AG20443 (cell line): ENCODE measurements around the gene BST2.

Source experiments
- DNase-seq: peaks from one replicate; pipeline ENCODE4 v3.0.0; 2012; ENCODE audit warnings: low spot score, mixed read lengths

The BST2 gene

GRCh38 chr19:17419621-17420474 lies 14.4 kb upstream of the BST2 start, which contains the start of gene MVB12A:
Gene MVB12A, plus strand, starts transcription at chr19:17420047. Its CDS starts 89 bp downstream, at chr19:17420136.
- DNase-seq, result peak; percentile 100

DNA sequence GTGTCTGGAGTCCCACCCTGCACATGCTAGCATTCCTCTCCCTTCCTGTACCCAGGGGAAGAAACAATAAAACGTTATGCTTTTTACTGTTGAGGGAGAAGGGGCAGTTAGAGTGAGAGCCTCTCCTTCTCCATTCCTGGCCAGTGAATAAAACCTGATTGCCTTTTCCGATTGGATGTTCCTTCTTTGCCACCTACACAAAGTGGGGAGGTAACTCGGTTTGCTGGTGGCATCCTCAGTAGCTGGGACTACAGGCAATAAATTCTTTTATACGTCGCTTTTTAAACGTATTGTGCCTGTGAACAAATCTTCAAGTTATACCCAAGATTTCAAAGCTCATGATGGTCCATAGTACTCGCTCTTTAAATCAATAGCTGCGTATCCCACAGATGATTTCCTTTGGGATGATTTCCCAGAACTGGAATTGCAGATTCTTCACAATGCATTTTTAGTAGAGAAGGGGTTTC lies 13.8 kb upstream of the BST2 start:
- peak; percentile 3 for DNase-seq

DNA sequence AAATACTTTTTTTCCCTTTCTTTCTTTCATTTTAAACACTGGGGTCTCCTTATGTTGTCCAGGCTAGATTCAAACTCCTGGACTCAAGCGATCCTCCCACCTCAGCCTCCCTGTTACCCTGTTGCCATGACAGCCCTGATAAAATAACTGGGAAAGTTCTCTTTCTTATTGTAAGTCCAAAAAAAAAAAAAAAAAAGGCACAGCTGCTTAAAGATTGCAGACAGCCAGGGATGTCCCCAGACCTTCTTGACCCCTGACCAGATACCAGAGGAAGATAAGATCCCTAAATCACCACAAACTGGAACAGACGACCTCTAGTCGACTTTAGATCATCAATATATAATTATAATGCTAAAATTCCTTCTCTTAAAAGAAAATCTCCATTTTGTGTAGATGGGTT lies 13.3 kb upstream of the BST2 start:
- DNase-seq, result no peak

DNA sequence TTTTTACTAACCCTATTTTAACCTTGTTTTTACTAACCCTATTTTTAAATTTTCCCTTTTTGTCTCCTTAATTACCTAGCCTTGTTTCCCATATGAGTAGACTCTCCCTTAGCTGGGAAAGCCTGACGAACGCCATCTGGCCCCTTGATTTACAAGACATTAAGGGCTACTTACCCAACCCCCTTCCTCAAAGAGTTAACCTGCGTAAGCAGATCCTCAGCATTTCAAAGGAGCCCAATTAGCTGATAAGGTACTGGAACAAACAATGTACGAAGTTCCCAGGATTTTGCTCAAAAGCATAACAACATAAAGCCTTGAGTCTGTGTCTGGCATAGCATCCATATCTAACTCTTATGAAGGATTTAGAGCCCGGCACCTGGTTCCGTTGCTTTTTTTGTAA lies 9.7 kb upstream of the BST2 start:
- no peak for DNase-seq

- DNase-seq, result no peak
Observed at GRCh38 chr19:17414097-17414496, 8.7 kb upstream of the BST2 start.

GRCh38 chr19:17411801-17412200 lies 6.4 kb upstream of the BST2 start:
- no peak for DNase-seq

DNA sequence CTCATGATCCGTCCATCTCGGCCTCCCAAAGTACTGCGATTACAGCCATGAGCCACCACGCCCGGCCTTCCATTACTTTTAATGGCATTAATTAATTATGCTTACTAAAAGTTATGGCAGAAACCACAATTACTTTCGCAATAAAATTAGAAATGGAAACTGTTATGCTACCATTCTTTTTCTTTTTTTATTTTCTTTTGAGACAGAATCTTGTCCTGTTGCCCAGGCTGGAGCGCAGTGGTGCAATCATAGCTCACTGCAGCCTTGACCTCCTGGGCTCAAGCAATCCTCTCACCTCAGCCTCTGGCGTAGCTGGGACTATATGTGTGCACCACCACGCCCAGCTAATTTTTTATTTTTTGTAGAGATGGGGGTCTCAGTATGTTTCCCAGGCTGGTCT lies 4.6 kb upstream of the BST2 start:
- DNase-seq, result no peak

GRCh38 chr19:17406887-17407196 lies 1.4 kb upstream of the BST2 start:
- no peak for DNase-seq

- DNase-seq, result no peak
Observed at GRCh38 chr19:17406046-17406886, 836 bp upstream of the BST2 start.

- no peak for DNase-seq
Observed at GRCh38 chr19:17404621-17405249, 695 bp downstream of the BST2 start.

DNA sequence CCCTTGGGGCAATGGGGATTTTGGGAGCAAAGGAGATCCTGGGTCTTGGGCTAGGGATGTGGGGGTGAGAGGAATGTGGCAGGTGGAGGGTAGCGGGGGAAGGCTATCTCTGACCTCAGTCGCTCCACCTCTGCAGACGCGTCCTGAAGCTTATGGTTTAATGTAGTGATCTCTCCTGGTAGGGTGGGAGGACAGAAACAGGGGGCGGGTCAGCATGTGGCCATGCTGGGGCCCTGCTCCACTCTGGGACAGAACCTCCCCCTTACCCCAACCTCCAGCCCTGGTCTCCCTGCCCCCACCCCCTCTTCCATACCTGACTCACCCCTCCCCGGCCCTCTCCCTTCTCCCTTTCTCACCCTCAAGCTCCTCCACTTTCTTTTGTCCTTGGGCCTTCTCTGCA lies 1.4 kb downstream of the BST2 start:
- no peak for DNase-seq

GRCh38 chr19:17402982-17403855 lies 2.2 kb downstream of the BST2 start:
- DNase-seq, result peak; percentile 76

DNA sequence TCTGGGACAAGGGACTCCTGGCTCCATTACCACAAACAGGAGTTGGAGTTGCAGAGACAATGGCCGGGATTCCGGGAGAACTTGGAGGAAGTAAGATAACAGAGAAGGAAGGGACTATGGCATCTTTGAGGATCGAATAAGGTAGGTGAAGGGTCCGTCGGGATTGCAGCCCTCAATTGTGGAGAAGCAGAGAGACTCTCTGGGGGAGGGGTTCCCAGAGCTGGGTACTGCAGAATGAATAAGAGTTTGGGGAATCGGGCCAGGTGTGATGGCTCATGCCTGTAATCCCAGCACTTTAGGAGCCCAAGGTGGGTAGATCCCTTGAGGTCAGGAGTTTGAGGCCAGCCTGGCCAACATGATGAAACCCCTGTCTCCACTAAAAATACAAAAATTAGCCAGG lies 3.8 kb downstream of the BST2 start:
- no peak for DNase-seq

DNA sequence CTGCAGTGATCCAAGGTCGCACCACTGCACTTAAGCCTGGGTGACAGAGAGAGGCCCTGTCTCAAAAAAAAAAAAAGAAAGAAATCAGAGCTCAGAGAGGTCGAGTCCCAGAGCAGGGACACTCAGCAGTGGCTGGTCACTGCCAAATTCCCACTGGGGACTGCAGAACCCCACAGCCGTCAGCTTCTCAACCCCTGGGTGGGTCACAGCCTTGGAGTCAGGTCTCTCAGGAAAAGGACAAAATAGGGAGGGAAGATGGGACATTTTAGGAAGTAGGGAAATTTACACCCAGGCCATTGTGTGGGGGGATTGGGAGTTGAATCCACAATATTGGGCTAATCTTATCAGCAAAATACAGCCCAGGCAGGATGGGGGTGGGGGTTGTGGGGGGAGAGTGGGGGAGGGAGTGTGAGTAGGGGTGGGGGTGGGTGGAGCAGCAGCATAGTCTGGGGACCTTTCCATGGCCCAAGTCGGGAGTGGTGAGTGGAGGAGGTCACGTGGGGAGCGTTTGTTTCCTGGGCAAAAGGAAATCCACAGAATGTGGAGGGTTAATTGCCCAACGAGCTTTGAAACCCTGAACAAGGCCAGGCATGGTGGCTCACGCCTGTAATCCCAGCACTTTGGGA lies 6.4 kb downstream of the BST2 start:
- no peak for DNase-seq

DNA sequence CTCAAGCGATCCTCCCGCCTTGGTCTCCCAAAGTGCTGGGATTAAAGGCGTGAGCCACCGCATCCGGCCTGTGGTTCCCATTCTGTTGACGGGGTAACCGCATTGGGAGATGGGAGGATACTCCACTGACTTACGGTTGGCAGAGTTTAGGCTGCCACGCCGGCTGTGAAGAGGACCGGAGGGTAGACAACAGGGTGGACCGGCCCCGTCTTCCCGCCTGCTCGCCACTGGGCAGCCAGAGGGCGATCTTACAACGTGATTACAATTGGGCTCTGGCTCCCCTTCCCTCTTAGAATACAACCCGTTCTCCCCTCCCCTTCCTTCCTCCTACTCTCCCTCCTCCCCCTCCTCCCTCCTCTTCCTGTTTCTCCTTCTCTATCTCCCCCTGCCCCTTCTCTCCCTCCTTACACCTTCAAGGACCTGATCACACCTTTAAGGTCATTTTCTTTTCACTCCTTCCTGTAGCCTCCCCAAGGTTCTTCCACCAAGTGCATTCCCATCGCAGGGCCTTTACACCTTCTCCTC lies 10.5 kb downstream of the BST2 start:
- peak; percentile 75 for DNase-seq

- peak; percentile 8 for DNase-seq
Observed at GRCh38 chr19:17393914-17394313, 11.5 kb downstream of the BST2 start, which contains the start of gene CCDC194. Gene CCDC194, minus strand, starts transcription at chr19:17394196. Its CDS starts 38 bp downstream, at chr19:17394158.

- no peak for DNase-seq
Observed at GRCh38 chr19:17393002-17393401, 12.4 kb downstream of the BST2 start.

DNA sequence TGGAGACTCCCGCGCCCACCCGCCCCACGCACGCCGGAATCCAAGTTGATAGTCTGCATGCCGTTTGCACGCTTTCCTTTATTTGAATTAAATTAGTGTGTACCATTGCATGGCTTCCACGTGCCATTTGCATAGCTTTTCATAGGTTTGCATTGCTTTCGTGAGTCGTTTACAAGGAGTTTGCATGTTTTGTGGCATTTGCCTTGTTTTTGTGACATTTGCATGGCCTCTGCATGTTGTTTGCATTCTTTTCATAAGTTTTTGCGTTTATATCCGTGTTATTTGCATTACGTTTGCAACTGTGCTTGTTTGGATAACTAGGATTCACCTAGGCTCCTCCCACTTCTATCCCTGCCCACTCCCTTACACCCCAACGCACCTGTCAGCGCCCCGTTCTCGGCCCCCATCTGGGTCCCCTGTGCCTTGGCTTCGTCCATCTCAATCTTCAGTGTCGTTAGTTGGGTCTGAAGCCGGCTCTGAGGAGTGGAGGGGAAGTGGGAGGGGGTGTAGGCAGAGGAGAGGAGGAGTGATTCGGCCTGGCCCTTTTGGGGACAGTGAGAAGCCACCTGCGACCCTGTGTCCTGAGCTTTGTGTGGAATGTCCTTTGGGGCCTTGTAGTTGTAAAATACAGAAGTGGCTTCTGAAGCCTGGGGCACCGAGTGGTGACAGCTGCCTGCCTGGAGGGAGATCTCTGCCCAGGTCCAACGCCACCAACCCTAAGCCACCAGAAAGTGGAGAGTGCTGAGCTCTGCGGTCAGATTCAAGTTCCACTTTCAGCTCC lies 13.9 kb downstream of the BST2 start:
- no peak for DNase-seq

- DNase-seq, result peak; percentile 99
Observed at GRCh38 chr19:17390665-17391370, 14.6 kb downstream of the BST2 start.
